H9 (cell line): ENCODE results near the gene FGFBP2. TPM values are rescaled to one million over a fixed set of nuclear protein-coding genes. Genes with fewer than 3 reads are reported as not detected.

ENCODE experiments used
- DNase-seq: peaks from one replicate; pipeline ENCODE4 v3.0.0-alpha.2; 2017
- H2AFZ ChIP-seq: one replicate; pipeline ENCODE4 v1.6.1; 2013; ENCODE audit warnings: mild to moderate bottlenecking, low read length, control low read depth, moderate library complexity
- H2AK5ac ChIP-seq: 2 replicates; pipeline ENCODE4 v1.6.1; 2013; ENCODE audit warnings: low read length, control low read depth, mixed read lengths; ENCODE audit not compliant: insufficient read length
- H2BK120ac ChIP-seq: one replicate; pipeline ENCODE4 v1.6.1; 2013; ENCODE audit warnings: low read depth, mild to moderate bottlenecking, low read length, control low read depth, inconsistent platforms; ENCODE audit not compliant: poor library complexity, severe bottlenecking
- H2BK12ac ChIP-seq: 2 replicates; pipeline ENCODE4 v1.6.1; 2013; ENCODE audit warnings: low read length, control low read depth, mixed read lengths, low read depth; ENCODE audit not compliant: insufficient read length
- H2BK15ac ChIP-seq: 2 replicates; pipeline ENCODE4 v1.6.1; 2013; ENCODE audit warnings: low read depth, low read length, control low read depth
- H2BK20ac ChIP-seq: one replicate; pipeline ENCODE4 v1.6.1; 2013; ENCODE audit warnings: low read depth, mild to moderate bottlenecking, low read length, control low read depth, inconsistent platforms; ENCODE audit not compliant: poor library complexity, severe bottlenecking
- H2BK5ac ChIP-seq: 2 replicates; pipeline ENCODE4 v1.6.1; 2013; ENCODE audit warnings: low read length, control low read depth, mixed read lengths; ENCODE audit not compliant: insufficient read length
- H3K14ac ChIP-seq: 2 replicates; pipeline ENCODE4 v1.6.1; 2013; ENCODE audit warnings: low read length, control low read depth; ENCODE audit not compliant: insufficient read depth
- H3K18ac ChIP-seq: 2 replicates; pipeline ENCODE4 v1.6.1; 2013; ENCODE audit warnings: low read depth, mild to moderate bottlenecking, mixed read lengths, low read length, control low read depth; ENCODE audit not compliant: insufficient read length
- H3K23ac ChIP-seq: 2 replicates; pipeline ENCODE4 v1.6.1; 2013; ENCODE audit warnings: low read length, control low read depth, mixed read lengths, low read depth; ENCODE audit not compliant: insufficient read length
- H3K23me2 ChIP-seq: 2 replicates; pipeline ENCODE4 v1.6.1; 2013; ENCODE audit warnings: low read depth, mild to moderate bottlenecking, mixed read lengths, low read length, control low read depth; ENCODE audit not compliant: insufficient read length, poor library complexity, severe bottlenecking
- H3K27ac ChIP-seq: 2 replicates; pipeline ENCODE4 v1.5.1; 2013; ENCODE audit warnings: low read length, control low read depth, mixed read lengths, low read depth; ENCODE audit not compliant: insufficient read length
- H3K27me3 ChIP-seq: 2 replicates; pipeline ENCODE4 v1.6.1; 2013; ENCODE audit warnings: low read length, control low read depth, inconsistent platforms; ENCODE audit not compliant: insufficient read depth
- H3K4ac ChIP-seq: 2 replicates; pipeline ENCODE4 v1.6.1; 2013; ENCODE audit warnings: low read depth, mild to moderate bottlenecking, control low read depth, inconsistent platforms, low read length, moderate library complexity
- H3K4me1 ChIP-seq: 2 replicates; pipeline ENCODE4 v1.6.1; 2013; ENCODE audit warnings: low read length, control low read depth, inconsistent platforms; ENCODE audit not compliant: insufficient read depth
- H3K4me2 ChIP-seq: 2 replicates; pipeline ENCODE4 v1.6.1; 2013; ENCODE audit warnings: low read length, control low read depth, mixed read lengths; ENCODE audit not compliant: insufficient read length, insufficient read depth
- H3K56ac ChIP-seq: 2 replicates; pipeline ENCODE4 v1.6.1; 2013; ENCODE audit warnings: low read depth, mild to moderate bottlenecking, mixed read lengths, low read length, control low read depth; ENCODE audit not compliant: insufficient read length
- H3K79me1 ChIP-seq: 2 replicates; pipeline ENCODE4 v1.6.1; 2013; ENCODE audit warnings: low read depth, mild to moderate bottlenecking, moderate library complexity, low read length, control low read depth, inconsistent platforms; ENCODE audit not compliant: insufficient read depth, poor library complexity, severe bottlenecking
- H3K79me2 ChIP-seq: 2 replicates; pipeline ENCODE4 v1.6.1; 2013; ENCODE audit warnings: low read length, control low read depth, inconsistent platforms; ENCODE audit not compliant: insufficient read depth
- H3K9ac ChIP-seq: 2 replicates; pipeline ENCODE4 v1.6.1; 2013; ENCODE audit warnings: low read length, control low read depth, mixed read lengths; ENCODE audit not compliant: insufficient read length; ENCODE audit errors: extremely low read depth
- H3K9me3 ChIP-seq: one replicate; pipeline ENCODE4 v1.6.1; 2013; ENCODE audit warnings: low read depth, low read length, inconsistent platforms; ENCODE audit not compliant: control insufficient read depth
- H3T11ph ChIP-seq: one replicate; pipeline ENCODE4 v1.6.1; 2013; ENCODE audit warnings: mild to moderate bottlenecking, low read length, control low read depth, inconsistent platforms
- H4K20me1 ChIP-seq: one replicate; pipeline ENCODE4 v1.6.1; 2013; ENCODE audit not compliant: control insufficient read depth, insufficient read length, insufficient read depth
- H4K5ac ChIP-seq: 2 replicates; pipeline ENCODE4 v1.6.1; 2013; ENCODE audit warnings: low read depth, mild to moderate bottlenecking, mixed read lengths, low read length, control low read depth; ENCODE audit not compliant: insufficient read length
- H4K8ac ChIP-seq: replicated peaks from 2 replicates; pipeline ENCODE4 v1.6.1; 2013; ENCODE audit warnings: low read length, control low read depth, mixed read lengths, low read depth; ENCODE audit not compliant: insufficient read length
- H4K91ac ChIP-seq: 2 replicates; pipeline ENCODE4 v1.6.1; 2013; ENCODE audit warnings: low read depth, mild to moderate bottlenecking, moderate library complexity, mixed read lengths, low read length, control low read depth; ENCODE audit not compliant: insufficient read length
- H3K27ac Mint-ChIP-seq, 3 experiments: 2 replicates in 2 of 3; 3 replicates in 1 of 3; pipeline ENCODE4 v1.8.0; 2020 to 2021; ENCODE audit warnings: mixed read lengths in 3 of 3, mild to moderate bottlenecking in 1 of 3, moderate library complexity in 1 of 3
- H3K27me3 Mint-ChIP-seq: 2 replicates; pipeline ENCODE4 v1.8.0; 2021; ENCODE audit warnings: low read depth, mild to moderate bottlenecking, moderate library complexity, mixed read lengths
- H3K36me3 Mint-ChIP-seq, 3 experiments: 2 replicates in 2 of 3; 3 replicates in 1 of 3; pipeline ENCODE4 v1.8.0; 2020 to 2021; ENCODE audit warnings: low read depth in 3 of 3, mixed read lengths in 3 of 3; ENCODE audit not compliant: insufficient read depth in 1 of 3
- H3K4me1 Mint-ChIP-seq, 2 experiments: 2 replicates each; pipeline ENCODE4 v1.8.0; 2020; ENCODE audit warnings: mixed read lengths in 2 of 2
- H3K4me3 Mint-ChIP-seq, 2 experiments: 2 replicates in 1 of 2; 3 replicates in 1 of 2; pipeline ENCODE4 v1.8.0; 2020 to 2021; ENCODE audit warnings: mild to moderate bottlenecking in 2 of 2, mixed read lengths in 2 of 2, moderate library complexity in 1 of 2
- H3K9me3 Mint-ChIP-seq, 2 experiments: 2 replicates in 1 of 2; 3 replicates in 1 of 2; pipeline ENCODE4 v1.8.0; 2020; ENCODE audit warnings: mild to moderate bottlenecking in 2 of 2, mixed read lengths in 2 of 2, moderate library complexity in 1 of 2
- CTCF ChIP-seq: fragments of 200-600 bp; sonication (generic); conservative IDR thresholded peaks from 3 replicates; pipeline ENCODE4 v1.8.0; 2021; ENCODE audit warnings: antibody characterized with exemption, mild to moderate bottlenecking
- total RNA-seq: library from RNA; stranded (reverse); gene quantifications from 2 replicates; pipeline ENCODE4 v1.2.1, GENCODE V29; 2021

Gene FGFBP2
- total RNA-seq, 1 experiment from 2014 or later, result not detected

- H3K23me2 ChIP-seq, result no peaks in the 10 kb centered on the region
- no peaks in the 10 kb centered on the region for H3K79me2 ChIP-seq
- no peak overlapping the region for H2BK5ac ChIP-seq
- no peak overlapping the region for H2AFZ ChIP-seq
- no peak overlapping the region for H4K5ac ChIP-seq
- H2BK12ac ChIP-seq, result no peak overlapping the region
- no peak overlapping the region for H2AK5ac ChIP-seq
- H3K56ac ChIP-seq, result no peak overlapping the region
- H3K14ac ChIP-seq, result no peak overlapping the region
- H4K8ac ChIP-seq, result no peak overlapping the region
- TF ChIP-seq CTCF, result no peak
- no peaks in the 10 kb centered on the region for H3K27me3 ChIP-seq
- H3K27ac ChIP-seq, result no peak overlapping the region
- peaks cover 17 to 28% of the 10 kb centered on the region in 2 experiments for H3K9me3 Mint-ChIP-seq
- H3K27me3 Mint-ChIP-seq, result peaks cover 2% of the 10 kb centered on the region
- no peak overlapping the region for H3K18ac ChIP-seq
- no peak overlapping the region for H3K4me2 ChIP-seq
- no peaks in the 10 kb centered on the region for H3K4me1 Mint-ChIP-seq
- H4K91ac ChIP-seq, result no peak overlapping the region
- no peaks in the 10 kb centered on the region for H4K20me1 ChIP-seq
- DNase-seq, result no peak
- no peak overlapping the region for H2BK120ac ChIP-seq
- H2BK15ac ChIP-seq, result no peak overlapping the region
- H3K9ac ChIP-seq, result no peak overlapping the region
- H3T11ph ChIP-seq, result no peak overlapping the region
- H3K23ac ChIP-seq, result no peak overlapping the region
- H3K4me1 ChIP-seq, result no peaks in the 10 kb centered on the region
- no peak overlapping the region for H2BK20ac ChIP-seq
- H3K4ac ChIP-seq, result no peak overlapping the region
- H3K27ac Mint-ChIP-seq, result no peak overlapping the region
- no peaks in the 10 kb centered on the region for H3K9me3 ChIP-seq
- no peaks in the 10 kb centered on the region for H3K79me1 ChIP-seq
- H3K36me3 Mint-ChIP-seq, result peaks cover 3 to 13% (median 10%) of the 10 kb centered on the region in 3 experiments; a peak in 6 of 7 replicates
- H3K4me3 Mint-ChIP-seq, result no peak overlapping the region
These were observed 11.2 kb downstream of the FGFBP2 start for GRCh38 chr4:15951781-15952180.
